HepG2 (cell line): ENCODE data around the gene TMCO4. TPM values are rescaled to one million over a fixed set of nuclear protein-coding genes. Genes with fewer than 3 reads are reported as not detected.

Experiments
- ATAC-seq: fragments of 200-7000 bp; cut with Tn5 transposase; 3 replicates; pipeline ENCODE4 v1.9.1; 2020; ENCODE audit warnings: mild to moderate bottlenecking, moderate library complexity
- BruUV-seq: library from RNA; stranded (reverse); fragments of 400-500 nt; replicated peaks from 2 replicates; lab custom pipeline; 2021; lab: Mats Ljungman, UMichigan
- CTCF ChIA-PET: fragments of 300-600 bp; formaldehyde crosslinking; extraction: SDS; loops from one replicate; lab custom pipeline; 2021; ENCODE audit warnings: low total read pairs, inconsistent platforms, low intra/inter-chr PET ratio; lab: Yijun Ruan, JAX
- POLR2A ChIA-PET: fragments of 350-600 bp; sonication (Branson Sonifier 250); formaldehyde crosslinking; loops from one replicate; lab custom pipeline; 2020; ENCODE audit warnings: antibody characterized with exemption, inconsistent platforms; lab: Yijun Ruan, JAX
- DNase-seq: peaks from one replicate; pipeline ENCODE4 v3.0.0-alpha.2; 2015; ENCODE audit warnings: low spot score
- FAIRE-seq: peaks from 3 replicates; lab custom pipeline; 2011; peaks lifted over from hg19 to GRCh38; lab: Jason Lieb, UNC
- H2AFZ ChIP-seq: one replicate; pipeline ENCODE4 v1.6.1; 2011; ENCODE audit warnings: low read length, inconsistent platforms
- H3K27ac ChIP-seq: fragments of 300-600 bp; 3 replicates; pipeline ENCODE4 v1.8.0; 2011; ENCODE audit warnings: mixed run types, mild to moderate bottlenecking, mixed read lengths, low read length, inconsistent platforms; ENCODE audit not compliant: insufficient read depth; ENCODE audit errors: extremely low read length
- H3K27me3 ChIP-seq, 2 experiments: fragments of 200-600 bp in 1 of 2; 2 replicates in 1 of 2; 3 replicates in 1 of 2; pipeline versions ENCODE4 v1.6.0 to v1.8.0; 2011; ENCODE audit warnings: low read length in 2 of 2, mild to moderate bottlenecking in 2 of 2, moderate library complexity in 2 of 2, inconsistent platforms in 1 of 2; ENCODE audit not compliant: insufficient read depth in 2 of 2, control insufficient read depth in 1 of 2
- H3K36me3 ChIP-seq, 2 experiments: fragments of 200-600 bp in 1 of 2; replicated peaks in 1 of 2; 2 replicates in 1 of 2; 3 replicates in 1 of 2; pipeline versions ENCODE4 v1.5.1 to v1.8.0; 2011; ENCODE audit warnings: low read length in 2 of 2, inconsistent platforms in 1 of 2; ENCODE audit not compliant: insufficient read depth in 2 of 2, control insufficient read depth in 1 of 2
- H3K4me1 ChIP-seq: 2 replicates; pipeline ENCODE4 v1.5.1; 2012; ENCODE audit warnings: low read length, inconsistent platforms; ENCODE audit not compliant: insufficient read depth
- H3K4me2 ChIP-seq: 2 replicates; pipeline ENCODE4 v1.6.0; 2011; ENCODE audit warnings: low read depth, low read length, inconsistent platforms
- H3K4me3 ChIP-seq, 3 experiments: fragments of 200-600 bp in 1 of 3; sonication (generic), shearing (Covaris generic) in 1 of 3; replicated peaks in 1 of 3; 2 replicates each; pipeline ENCODE4 v1.5.1; 2011 to 2016; ENCODE audit warnings: low read length in 3 of 3, inconsistent platforms in 2 of 3, low read depth in 2 of 3, mild to moderate bottlenecking in 2 of 3, control low read depth in 1 of 3, mixed read lengths in 1 of 3; ENCODE audit not compliant: insufficient read depth in 1 of 3
- H3K79me2 ChIP-seq: one replicate; pipeline ENCODE4 v1.6.1; 2011; ENCODE audit warnings: low read length, inconsistent platforms; ENCODE audit not compliant: insufficient read depth
- H3K9ac ChIP-seq: 2 replicates; pipeline ENCODE4 v1.6.0; 2011; ENCODE audit warnings: mild to moderate bottlenecking, low read depth, low read length, inconsistent platforms; ENCODE audit not compliant: insufficient read depth
- H3K9me3 ChIP-seq: 2 replicates; pipeline ENCODE4 v1.5.1; 2012; ENCODE audit warnings: mild to moderate bottlenecking, low read length
- H4K20me1 ChIP-seq: 2 replicates; pipeline ENCODE4 v1.6.0; 2011; ENCODE audit warnings: inconsistent platforms, mild to moderate bottlenecking, low read length, moderate library complexity; ENCODE audit not compliant: insufficient read depth
- ARNT2 ChIP-seq: sonication (generic); formaldehyde crosslinking; IDR thresholded peaks from 2 replicates; pipeline ENCODE4 v1.8.0; 2022; ENCODE audit warnings: mild to moderate bottlenecking, low read depth, missing genetic modification reagents, moderate library complexity
- ATF4 ChIP-seq, 2 experiments: fragments of 450-650 bp in 1 of 2; sonication (generic) in 1 of 2; formaldehyde crosslinking; IDR thresholded peaks; 2 replicates each; pipeline versions ENCODE4 v1.5.0 to v1.8.0; 2020 to 2022; ENCODE audit warnings: mild to moderate bottlenecking in 1 of 2, missing genetic modification reagents in 1 of 2
- HMGA1 ChIP-seq: sonication (generic); formaldehyde crosslinking; conservative IDR thresholded peaks from 2 replicates; pipeline ENCODE4 v1.4.0; 2020; ENCODE audit warnings: missing genetic modification reagents
- HNRNPUL1 ChIP-seq: fragments of 200-400 bp; formaldehyde crosslinking; IDR thresholded peaks from 2 replicates; pipeline ENCODE4 v1.6.1; 2017; ENCODE audit warnings: low read depth, mild to moderate bottlenecking, low read length, moderate library complexity
- IKZF4 ChIP-seq: sonication (generic); formaldehyde crosslinking; IDR thresholded peaks from 2 replicates; pipeline ENCODE4 v1.5.1; 2020; ENCODE audit warnings: borderline replicate concordance, mild to moderate bottlenecking, low read depth, missing genetic modification reagents; ENCODE audit errors: not compliant biosample characterization
- MXI1 ChIP-seq: IDR thresholded peaks from 3 replicates; pipeline ENCODE4 v1.6.1; 2012; ENCODE audit warnings: low read depth, low read length, inconsistent platforms, borderline replicate concordance
- NFKB2 ChIP-seq: sonication (generic); formaldehyde crosslinking; IDR thresholded peaks from 2 replicates; pipeline ENCODE4 v1.4.0; 2020; ENCODE audit warnings: missing genetic modification reagents, borderline replicate concordance
- NR1H2 ChIP-seq: sonication (generic); formaldehyde crosslinking; IDR thresholded peaks from 2 replicates; pipeline ENCODE4 v1.8.1; 2022; ENCODE audit warnings: low read depth, missing genetic modification reagents, borderline replicate concordance
- SMC3 ChIP-seq: IDR thresholded peaks from 2 replicates; pipeline ENCODE4 v1.6.1; 2011; ENCODE audit warnings: low read length, improper control_type of control experiment
- TARDBP ChIP-seq: sonication (generic); formaldehyde crosslinking; IDR thresholded peaks from 2 replicates; pipeline ENCODE4 v1.8.0; 2022; ENCODE audit warnings: mild to moderate bottlenecking, missing genetic modification reagents
- TERF1 ChIP-seq: sonication (generic); formaldehyde crosslinking; IDR thresholded peaks from 2 replicates; pipeline ENCODE4 v1.8.0; 2022; ENCODE audit warnings: mild to moderate bottlenecking, missing genetic modification reagents, moderate library complexity
- THAP11 ChIP-seq: IDR thresholded peaks from 2 replicates; pipeline ENCODE4 v1.6.1; 2016; ENCODE audit warnings: missing biosample characterization, missing genetic modification reagents
- XBP1 ChIP-seq: sonication (generic); formaldehyde crosslinking; IDR thresholded peaks from 2 replicates; pipeline ENCODE4 v1.5.0; 2020; ENCODE audit warnings: missing genetic modification reagents
- ZBTB2 ChIP-seq: sonication (generic); formaldehyde crosslinking; IDR thresholded peaks from 2 replicates; pipeline ENCODE4 v1.8.0; 2022; ENCODE audit warnings: low read depth, missing genetic modification reagents
- ZNF296 ChIP-seq: sonication (generic); formaldehyde crosslinking; conservative IDR thresholded peaks from 2 replicates; pipeline ENCODE4 v1.5.0; 2020; ENCODE audit warnings: mild to moderate bottlenecking, missing genetic modification reagents
- ZNF619 ChIP-seq: sonication (generic); formaldehyde crosslinking; IDR thresholded peaks from 2 replicates; pipeline ENCODE4 v1.4.0; 2020; ENCODE audit warnings: mild to moderate bottlenecking, missing genetic modification reagents
- ZNF883 ChIP-seq: sonication (generic); formaldehyde crosslinking; IDR thresholded peaks from 2 replicates; pipeline ENCODE4 v1.5.1; 2020; ENCODE audit warnings: mild to moderate bottlenecking, missing genetic modification reagents; ENCODE audit errors: not compliant biosample characterization
- WGBS: methylation state at CpG from one replicate; pipeline ENCODE4 v1.1.6; 2017; ENCODE audit warnings: low lambda C conversion rate; 5-methylcytosine and 5-hydroxymethylcytosine counted together
- in situ Hi-C: cut with HindIII; loops from 2 replicates; pipeline ENCODE4 v1.10.0; 2017; ENCODE audit warnings: low pct_unique_long_range_greater_than_20kb; ENCODE audit not compliant: extremely low pct_ligation_motif_present
- intact Hi-C: fragments of 100-400 bp; cut with micrococcal nuclease; formaldehyde crosslinking; loops from one replicate; pipeline ENCODE4 v1.10.0; 2022; ENCODE audit not compliant: unreplicated experiment
- polyA plus RNA-seq, 8 experiments: library from polyadenylated mRNA; depleted of rRNA in 3 of 8; stranded (reverse) in 7 of 8; unstranded in 1 of 8; fragments of >200 nt; fragmentation: Illumina TruSeq in 4 of 8; extraction: Trizol in 4 of 8; gene quantifications; 2 replicates each; pipeline versions ENCODE4 v1.2.1 to v1.2.3, GENCODE V29; 2011 to 2016; ENCODE audit warnings: low read depth in 4 of 8, missing spikeins in 1 of 8, mixed read lengths in 1 of 8; ENCODE audit not compliant: insufficient read depth in 1 of 8
- total RNA-seq, 5 experiments: library from RNA; depleted of rRNA; stranded (reverse); fragments of >200 nt; fragmentation: Illumina TruSeq; extraction: Trizol; gene quantifications; 2 replicates each; pipeline ENCODE4 v1.2.3, GENCODE V29; 2016; ENCODE audit warnings: low read depth in 1 of 5
- TF ChIP-seq, protein P1 (sequence below): sonication (generic); formaldehyde crosslinking; IDR thresholded peaks from 2 replicates; pipeline ENCODE4 v1.5.0; 2020; ENCODE audit warnings: mild to moderate bottlenecking, missing genetic modification reagents

Gene TMCO4
- total and polyA plus RNA-seq, 2 of the 13 experiments (the other 11 are each of a cell fraction or from before 2014, with no cell fraction given) = 2.1 to 4.1 TPM

GRCh38 chr1:19757641-19758040 is 42.1 kb downstream of the TMCO4 start:
- Histone ChIP-seq H3K79me2 (no peaks in the 10 kb centered on the region), H2AFZ (no peak overlapping the region), H3K4me1 (peaks cover 11% of the 10 kb centered on the region), H3K9me3 (no peaks in the 10 kb centered on the region), H3K27ac (no peak overlapping the region), H3K9ac (no peak overlapping the region), H3K4me2 (no peak overlapping the region), H3K4me3 (no peak overlapping the region), H3K36me3 (no peaks in the 10 kb centered on the region), H4K20me1 (no peaks in the 10 kb centered on the region), H3K27me3 (no peaks in the 10 kb centered on the region)
- no TSS peak for BruUV-seq
- intact Hi-C loops (no loop called here), in situ Hi-C loops (no loop called here)
- DNase-seq = no peak
- POLR2A ChIA-PET = no interaction called here
- 79% methylated on average over 4 of the region's 4 CpGs for WGBS
- no peak for TF ChIP-seq NR1H2 (CRISPR knock-in tag)
- no peak for TF ChIP-seq ATF4 (CRISPR knock-in tag; IDR thresholded peaks at IDR 0.05)
- TF ChIP-seq, protein P1, sequence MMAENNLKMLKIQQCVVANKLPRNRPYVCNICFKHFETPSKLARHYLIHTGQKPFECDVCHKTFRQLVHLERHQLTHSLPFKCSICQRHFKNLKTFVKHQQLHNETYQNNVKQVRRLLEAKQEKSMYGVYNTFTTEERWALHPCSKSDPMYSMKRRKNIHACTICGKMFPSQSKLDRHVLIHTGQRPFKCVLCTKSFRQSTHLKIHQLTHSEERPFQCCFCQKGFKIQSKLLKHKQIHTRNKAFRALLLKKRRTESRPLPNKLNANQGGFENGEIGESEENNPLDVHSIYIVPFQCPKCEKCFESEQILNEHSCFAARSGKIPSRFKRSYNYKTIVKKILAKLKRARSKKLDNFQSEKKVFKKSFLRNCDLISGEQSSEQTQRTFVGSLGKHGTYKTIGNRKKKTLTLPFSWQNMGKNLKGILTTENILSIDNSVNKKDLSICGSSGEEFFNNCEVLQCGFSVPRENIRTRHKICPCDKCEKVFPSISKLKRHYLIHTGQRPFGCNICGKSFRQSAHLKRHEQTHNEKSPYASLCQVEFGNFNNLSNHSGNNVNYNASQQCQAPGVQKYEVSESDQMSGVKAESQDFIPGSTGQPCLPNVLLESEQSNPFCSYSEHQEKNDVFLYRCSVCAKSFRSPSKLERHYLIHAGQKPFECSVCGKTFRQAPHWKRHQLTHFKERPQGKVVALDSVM (CRISPR knock-in tag) = no peak
- TF ChIP-seq MXI1 = no peak
- TF ChIP-seq TERF1 = no peak
- no peak for TF ChIP-seq THAP11 (CRISPR knock-in tag)
- no peak for TF ChIP-seq ZBTB2 (CRISPR knock-in tag)
- no peak for TF ChIP-seq SMC3
- TF ChIP-seq ZNF619 (CRISPR knock-in tag) = no peak
- no peak for TF ChIP-seq NFKB2 (CRISPR knock-in tag)
- no peak for TF ChIP-seq XBP1 (CRISPR knock-in tag)
- no peak for TF ChIP-seq IKZF4 (CRISPR knock-in tag)
- no peak for TF ChIP-seq ZNF883 (CRISPR knock-in tag)
- TF ChIP-seq ARNT2 = no peak
- TF ChIP-seq ZNF296 = no peak
- no peak for TF ChIP-seq HNRNPUL1
- TF ChIP-seq HMGA1 (CRISPR knock-in tag) = no peak
- TF ChIP-seq TARDBP (CRISPR knock-in tag) = no peak
- FAIRE-seq = no peak
- CTCF ChIA-PET = no interaction called here
- no peak for ATAC-seq
